K562 (cell line): Measurements from ENCODE around the gene LRRC71. TPM values are rescaled to one million over a fixed set of nuclear protein-coding genes. Genes with fewer than 3 reads are reported as not detected.

Experiments used
- ATAC-seq: fragments of 200-7000 bp; cut with Tn5 transposase; 3 replicates; pipeline ENCODE4 v1.9.1; 2020; ENCODE audit warnings: moderate library complexity
- BruUV-seq: library from RNA; stranded (reverse); fragments of 400-500 nt; replicated peaks from 2 replicates; lab custom pipeline; 2021; lab: Mats Ljungman, UMichigan
- CTCF ChIA-PET: fragments of 300-600 bp; formaldehyde crosslinking; extraction: SDS; loops from one replicate; lab custom pipeline; 2021; ENCODE audit warnings: low intra/inter-chr PET ratio; lab: Yijun Ruan, JAX
- POLR2A ChIA-PET: fragments of 300-600, 350-650 bp; sonication (Branson Sonifier 250); formaldehyde crosslinking; extraction: SDS; loops from one replicate; lab custom pipeline; 2021; ENCODE audit warnings: antibody characterized with exemption, inconsistent platforms; lab: Yijun Ruan, JAX
- DNase-seq, 4 experiments: peaks; one replicate each; pipeline versions ENCODE4 v3.0.0 to v3.0.0-alpha.2; 2011 to 2018; ENCODE audit warnings: low spot score in 3 of 4, mixed read lengths in 3 of 4; ENCODE audit errors: extremely low read depth in 1 of 4
- FAIRE-seq: peaks from 2 replicates; lab custom pipeline; 2011; peaks lifted over from hg19 to GRCh38; lab: Jason Lieb, UNC
- H2AFZ ChIP-seq: 2 replicates; pipeline ENCODE4 v1.6.0; 2011; ENCODE audit warnings: low read depth, low read length, control low read depth, inconsistent platforms
- H3K27ac ChIP-seq: fragments of 200-600 bp; 3 replicates; pipeline ENCODE4 v1.8.0; 2011; ENCODE audit warnings: low read depth, mild to moderate bottlenecking, control low read depth, inconsistent platforms, low read length, moderate library complexity, mixed read lengths; ENCODE audit errors: extremely low read depth
- H3K27me3 ChIP-seq, 2 experiments: fragments of 300-600 bp in 1 of 2; 2 replicates in 1 of 2; 3 replicates in 1 of 2; pipeline versions ENCODE4 v1.6.0 to v1.8.0; 2011; ENCODE audit warnings: inconsistent platforms in 2 of 2, low read length in 2 of 2, mild to moderate bottlenecking in 1 of 2, mixed read lengths in 1 of 2, moderate library complexity in 1 of 2; ENCODE audit not compliant: control insufficient read depth in 2 of 2, insufficient read depth in 2 of 2
- H3K36me3 ChIP-seq: fragments of 300-600 bp; 3 replicates; pipeline ENCODE4 v1.8.0; 2011; ENCODE audit warnings: mild to moderate bottlenecking, low read length, inconsistent platforms; ENCODE audit not compliant: control insufficient read depth, insufficient read depth
- H3K4me1 ChIP-seq, 2 experiments: fragments of 200-600 bp in 1 of 2; replicated peaks in 1 of 2; 2 replicates in 1 of 2; 3 replicates in 1 of 2; pipeline versions ENCODE4 v1.5.1 to v1.8.0; 2011; ENCODE audit warnings: inconsistent platforms in 2 of 2, low read length in 2 of 2, mild to moderate bottlenecking in 1 of 2, mixed read lengths in 1 of 2, moderate library complexity in 1 of 2; ENCODE audit not compliant: control insufficient read depth in 2 of 2, insufficient read depth in 2 of 2
- H3K4me2 ChIP-seq: 2 replicates; pipeline ENCODE4 v1.6.1; 2011; ENCODE audit warnings: low read length, control low read depth, inconsistent platforms, mixed read lengths; ENCODE audit not compliant: insufficient read depth
- H3K4me3 ChIP-seq: fragments of 200-600 bp; sonication (generic), shearing (Covaris generic); 2 replicates; pipeline ENCODE4 v1.5.1; 2016; ENCODE audit warnings: control low read depth, inconsistent platforms
- H3K79me2 ChIP-seq: fragments of 200-600 bp; 3 replicates; pipeline ENCODE4 v1.8.0; 2011; ENCODE audit warnings: low read length, inconsistent platforms; ENCODE audit not compliant: control insufficient read depth, insufficient read depth
- H3K9ac ChIP-seq, 2 experiments: 2 replicates each; pipeline versions ENCODE4 v1.6.0 to v1.6.1; 2011; ENCODE audit warnings: low read depth in 2 of 2, low read length in 2 of 2, control low read depth in 1 of 2, inconsistent platforms in 1 of 2, mild to moderate bottlenecking in 1 of 2, mixed read lengths in 1 of 2; ENCODE audit not compliant: insufficient read depth in 1 of 2
- H3K9me1 ChIP-seq: one replicate; pipeline ENCODE4 v1.6.0; 2011; ENCODE audit warnings: inconsistent platforms, mild to moderate bottlenecking, low read length, moderate library complexity; ENCODE audit not compliant: control insufficient read depth, insufficient read depth
- H3K9me3 ChIP-seq: replicated peaks from 2 replicates; pipeline ENCODE4 v1.5.1; 2011; ENCODE audit warnings: low read depth, low read length, inconsistent platforms; ENCODE audit not compliant: control insufficient read depth, insufficient read depth
- H4K20me1 ChIP-seq: replicated peaks from 2 replicates; pipeline ENCODE4 v1.6.1; 2011; ENCODE audit warnings: low read length, inconsistent platforms, mixed read lengths; ENCODE audit not compliant: control insufficient read depth, insufficient read depth
- BACH1 ChIP-seq: fragments of 200-800 bp; sonication (Bioruptor generic); IDR thresholded peaks from 2 replicates; pipeline ENCODE4 v1.6.1; 2016; ENCODE audit warnings: missing genetic modification characterization, missing compliant biosample characterization
- BCL6 ChIP-seq: fragments of 250-450 bp; sonication (Bioruptor Pico); IDR thresholded peaks from 2 replicates; pipeline ENCODE4 v1.4.0; 2020
- CBX3 ChIP-seq, 2 experiments: IDR thresholded peaks; 1 replicate in 1 of 2; 2 replicates in 1 of 2; pipeline ENCODE4 v1.6.1; 2012; ENCODE audit warnings: inconsistent platforms in 2 of 2, low read length in 2 of 2, borderline replicate concordance in 1 of 2, control low read depth in 1 of 2
- CTCFL ChIP-seq: IDR thresholded peaks from 2 replicates; pipeline ENCODE4 v1.6.1; 2011; ENCODE audit warnings: borderline replicate concordance, low read depth, mild to moderate bottlenecking, moderate library complexity, low read length; ENCODE audit not compliant: insufficient read depth, poor library complexity, severe bottlenecking
- ESRRB ChIP-seq: fragments of 250-450 bp; sonication (Bioruptor Pico); IDR thresholded peaks from 2 replicates; pipeline ENCODE4 v1.5.0; 2020; ENCODE audit warnings: mild to moderate bottlenecking, moderate library complexity, borderline replicate concordance
- EWSR1 ChIP-seq: fragments of 450-650 bp; IDR thresholded peaks from 2 replicates; pipeline ENCODE4 v1.6.1; 2018; ENCODE audit warnings: borderline replicate concordance, mild to moderate bottlenecking, low read depth, moderate library complexity; ENCODE audit not compliant: partially characterized antibody
- POLR2H ChIP-seq: IDR thresholded peaks from 2 replicates; pipeline ENCODE4 v1.6.1; 2016; ENCODE audit warnings: missing genetic modification characterization, low read depth, mild to moderate bottlenecking, control low read depth, missing compliant biosample characterization, moderate library complexity
- PRMT5 ChIP-seq: sonication (generic); formaldehyde crosslinking; IDR thresholded peaks from 2 replicates; pipeline ENCODE4 v1.5.0; 2020; ENCODE audit warnings: missing genetic modification reagents
- PTTG1 ChIP-seq: fragments of 450-650 bp; IDR thresholded peaks from 2 replicates; pipeline ENCODE4 v1.6.1; 2016; ENCODE audit warnings: low read depth, mild to moderate bottlenecking, missing genetic modification characterization, missing compliant biosample characterization
- PURB ChIP-seq: sonication (generic); formaldehyde crosslinking; IDR thresholded peaks from 2 replicates; pipeline ENCODE4 v1.9.0; 2021; ENCODE audit warnings: low read depth, mild to moderate bottlenecking, missing genetic modification reagents
- ZNF140 ChIP-seq: fragments of 250-450 bp; sonication (Bioruptor Pico); IDR thresholded peaks from 2 replicates; pipeline ENCODE4 v1.8.0; 2021; ENCODE audit warnings: moderate library complexity, mild to moderate bottlenecking, inconsistent platforms
- ZNF212 ChIP-seq: fragments of 450-650 bp; formaldehyde crosslinking; IDR thresholded peaks from 2 replicates; pipeline ENCODE4 v1.4.0; 2020; ENCODE audit warnings: mild to moderate bottlenecking
- ZNF224 ChIP-seq: sonication (generic); formaldehyde crosslinking; IDR thresholded peaks from 2 replicates; pipeline ENCODE4 v1.8.0; 2022; ENCODE audit warnings: mild to moderate bottlenecking, missing genetic modification reagents
- WGBS: fragments of 100-300 bp; shearing (Covaris generic); methylation state at CpG from one replicate; pipeline ENCODE4 v1.1.6; 2016; ENCODE audit warnings: low coverage, mixed read lengths; ENCODE audit not compliant: insufficient coverage; ENCODE audit errors: missing lambda C conversion rate; 5-methylcytosine and 5-hydroxymethylcytosine counted together
- in situ Hi-C: fragments of 300-500 bp; cut with MboI; formaldehyde crosslinking; loops from 4 replicates; pipeline ENCODE4 v1.15.0; 2018; ENCODE audit warnings: inconsistent platforms, mixed read lengths
- intact Hi-C: fragments of 100-400 bp; cut with micrococcal nuclease; formaldehyde crosslinking; loops from 2 replicates; pipeline ENCODE4 v1.14.2; 2022
- polyA plus RNA-seq, 8 experiments: library from polyadenylated mRNA; depleted of rRNA in 4 of 8; stranded (reverse) in 5 of 8; unstranded in 3 of 8; fragments of >200 nt; fragmentation: Nextera tagmentation in 2 of 8; fragmentation: Illumina TruSeq in 1 of 8; extraction: Ambion mirVana in 2 of 8; extraction: Trizol in 1 of 8; gene quantifications; 2 replicates each; pipeline versions ENCODE4 v1.2.1 to v1.2.3, GENCODE V29; 2011 to 2014; ENCODE audit warnings: inconsistent platforms in 1 of 8, missing spikeins in 1 of 8
- total RNA-seq, 7 experiments: library from RNA; depleted of rRNA in 6 of 7; stranded (reverse); fragments of >200 nt in 6 of 7; fragmentation: Illumina TruSeq in 2 of 7; extraction: Trizol in 2 of 7; gene quantifications; 2 replicates each; pipeline versions ENCODE4 v1.2.1 to v1.2.3, GENCODE V29; 2011 to 2021; ENCODE audit warnings: low replicate concordance in 1 of 7

The LRRC71 gene
- total and polyA plus RNA-seq, 9 of the 15 experiments (the other 6 are each of a cell fraction or from before 2014, with no cell fraction given), result 0.06 to 1.2 (median 0.51) TPM; not detected in 1

DNA sequence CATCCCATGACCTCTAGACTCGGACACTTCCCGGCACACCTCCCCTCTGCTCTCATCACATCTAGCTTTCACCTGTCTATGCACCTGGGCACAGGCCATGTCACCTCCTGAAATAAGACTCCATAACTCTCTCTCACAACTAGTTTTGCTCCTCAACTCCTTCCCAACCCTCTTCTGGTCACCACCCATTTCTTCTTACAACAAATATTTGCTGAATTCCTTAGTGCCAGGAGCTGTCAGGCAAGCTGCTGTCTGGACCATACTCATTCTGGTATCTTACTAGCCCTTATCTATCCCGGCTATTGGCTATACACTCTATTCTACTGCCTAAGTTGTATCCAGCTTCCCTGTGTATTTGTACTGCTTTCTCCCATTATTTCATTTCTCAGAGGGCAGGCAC, 49.1 kb downstream of the LRRC71 start:
- H2AFZ ChIP-seq, result no peak overlapping the region
- H3K9me3 ChIP-seq, result no peaks in the 10 kb centered on the region
- H3K27ac ChIP-seq, result no peak overlapping the region
- H3K27me3 ChIP-seq, result no peaks in the 10 kb centered on the region
- H3K4me2 ChIP-seq, result no peak overlapping the region
- TF ChIP-seq CBX3 (IDR thresholded peaks at IDR 0.05; ENCODE audit: borderline replicate concordance in 1 of 2, low read length in 2 of 2) (no peak), BCL6 (CRISPR knock-in tag) (no peak), PTTG1 (no peak), PURB (CRISPR knock-in tag) (no peak), ZNF224 (CRISPR knock-in tag) (no peak), POLR2H (tag) (no peak), CTCFL (no peak), PRMT5 (CRISPR knock-in tag) (no peak), EWSR1 (no peak), ZNF212 (CRISPR knock-in tag) (no peak), ESRRB (no peak), ZNF140 (CRISPR knock-in tag) (no peak), BACH1 (no peak)
- no peaks in the 10 kb centered on the region for H3K9me1 ChIP-seq
- BruUV-seq, result no TSS peak
- H3K79me2 ChIP-seq, result no peaks in the 10 kb centered on the region
- ATAC-seq (no peak), FAIRE-seq (no peak), DNase-seq (no peak)
- intact Hi-C loops (no loop called here), in situ Hi-C loops (no loop called here)
- H3K36me3 ChIP-seq, result peaks cover 19% of the 10 kb centered on the region; the same call in 2 of the 3 replicates
- ChIA-PET CTCF (no interaction called here), POLR2A (interaction anchor here (0.5 to 4.2 kb wide), 7 partner anchors 10 to 478 kb away, joined by 3 to 26 read pairs (median 4); no protein-coding TSS in a partner anchor)
- H3K4me1 ChIP-seq, result peaks cover 0 to 3% of the 10 kb centered on the region in 2 experiments; a peak in 1 of 5 replicates
- H4K20me1 ChIP-seq, result no peaks in the 10 kb centered on the region
- H3K4me3 ChIP-seq, result no peak overlapping the region
- H3K9ac ChIP-seq, result no peak overlapping the region
- 84% methylated on average over 3 of the region's 3 CpGs for whole genome bisulfite sequencing
